ENCODE measurements around the gene FGF1. TPM values are rescaled to one million over a fixed set of nuclear protein-coding genes. Genes with fewer than 3 reads are reported as not detected.

Gene FGF1
- total RNA-seq, 2 donors from 2014 or later: 0.77 TPM; not detected in 1

DNA sequence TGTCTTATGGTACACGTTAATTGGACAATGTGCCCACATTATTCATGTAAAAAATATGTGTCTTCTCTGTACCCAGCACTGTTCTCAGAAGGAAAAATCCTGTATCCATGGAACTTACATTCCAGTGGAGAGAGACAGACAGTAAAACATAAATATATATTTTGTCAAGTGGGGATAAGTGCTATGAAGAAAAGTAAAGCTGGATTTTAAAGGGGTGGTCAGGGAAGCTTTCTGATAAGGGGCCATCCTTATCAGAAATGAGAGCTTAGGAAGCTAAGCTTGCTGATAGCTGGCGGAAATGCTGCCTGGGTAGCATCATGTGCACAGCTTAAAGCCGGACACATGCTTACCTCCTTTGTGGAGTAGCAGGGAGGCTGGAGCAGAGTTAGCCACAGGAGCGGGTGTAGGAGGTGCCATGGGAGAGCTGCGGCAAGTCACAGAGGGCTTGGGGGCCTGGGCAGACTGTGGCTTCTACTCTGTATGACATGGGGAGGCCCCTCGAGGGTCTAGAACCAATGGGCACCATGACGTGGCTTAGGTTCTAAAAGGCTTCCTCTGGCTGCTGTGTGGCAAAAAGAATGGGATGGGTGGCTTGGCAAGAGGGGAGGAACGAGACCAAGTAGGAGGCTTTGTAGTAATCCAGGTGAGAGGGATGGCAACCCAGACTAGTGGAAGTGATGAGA, 141.7 kb downstream of the FGF1 start:
- Mint-ChIP-seq H3K27me3 (ENCODE audit: insufficient read depth) (no peaks in the 10 kb centered on the region), H3K4me1 (peaks cover 35% of the 10 kb centered on the region), H3K36me3 (ENCODE audit: low read depth) (no peaks in the 10 kb centered on the region), H3K4me3 (no peak overlapping the region), H3K27ac (no peak overlapping the region), H3K9me3 (no peaks in the 10 kb centered on the region)
- Histone ChIP-seq H3K9me3 (ENCODE audit: control insufficient read depth, low read length) (no peaks in the 10 kb centered on the region), H3K27me3 (ENCODE audit: control insufficient read depth, insufficient read depth, low read length, poor library complexity, severe bottlenecking) (no peaks in the 10 kb centered on the region), H3K4me1 (ENCODE audit: control insufficient read depth, insufficient read depth, low read length) (peaks cover 3% of the 10 kb centered on the region), H3K36me3 (ENCODE audit: control insufficient read depth, insufficient read depth, low read length) (no peaks in the 10 kb centered on the region), H3K4me3 (ENCODE audit: low read length) (no peak overlapping the region), H3K9ac (ENCODE audit: extremely low read depth, low read length, poor library complexity, severe bottlenecking) (no peak overlapping the region), H3K27ac (ENCODE audit: low read depth, low read length) (no peak overlapping the region)
- TF ChIP-seq, protein P1, sequence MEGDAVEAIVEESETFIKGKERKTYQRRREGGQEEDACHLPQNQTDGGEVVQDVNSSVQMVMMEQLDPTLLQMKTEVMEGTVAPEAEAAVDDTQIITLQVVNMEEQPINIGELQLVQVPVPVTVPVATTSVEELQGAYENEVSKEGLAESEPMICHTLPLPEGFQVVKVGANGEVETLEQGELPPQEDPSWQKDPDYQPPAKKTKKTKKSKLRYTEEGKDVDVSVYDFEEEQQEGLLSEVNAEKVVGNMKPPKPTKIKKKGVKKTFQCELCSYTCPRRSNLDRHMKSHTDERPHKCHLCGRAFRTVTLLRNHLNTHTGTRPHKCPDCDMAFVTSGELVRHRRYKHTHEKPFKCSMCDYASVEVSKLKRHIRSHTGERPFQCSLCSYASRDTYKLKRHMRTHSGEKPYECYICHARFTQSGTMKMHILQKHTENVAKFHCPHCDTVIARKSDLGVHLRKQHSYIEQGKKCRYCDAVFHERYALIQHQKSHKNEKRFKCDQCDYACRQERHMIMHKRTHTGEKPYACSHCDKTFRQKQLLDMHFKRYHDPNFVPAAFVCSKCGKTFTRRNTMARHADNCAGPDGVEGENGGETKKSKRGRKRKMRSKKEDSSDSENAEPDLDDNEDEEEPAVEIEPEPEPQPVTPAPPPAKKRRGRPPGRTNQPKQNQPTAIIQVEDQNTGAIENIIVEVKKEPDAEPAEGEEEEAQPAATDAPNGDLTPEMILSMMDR (conservative IDR thresholded peaks at IDR 0.05): no peak
- WGBS, 2 experiments (ENCODE audit: insufficient coverage in 1 of 2, insufficient read length in 1 of 2): 88 to 92% methylated on average over 4 to 8 of the region's 8 CpGs
- no peak for DNase-seq

- H3K9ac ChIP-seq (ENCODE audit: extremely low read depth, low read length, poor library complexity, severe bottlenecking): no peak overlapping the region
- no peaks in the 10 kb centered on the region for H3K36me3 Mint-ChIP-seq (ENCODE audit: low read depth)
- 91 to 93% methylated on average over 2 to 3 of the region's 3 CpGs for WGBS, 2 experiments (ENCODE audit: insufficient coverage in 1 of 2, insufficient read length in 1 of 2)
Measured at GRCh38 chr5:142542906-142543305, 143.0 kb downstream of the FGF1 start.

More at GRCh38 chr5:142542906-142543305, 143.0 kb downstream of the FGF1 start:
- Histone ChIP-seq H3K4me1 (ENCODE audit: control insufficient read depth, insufficient read depth, low read length) (peaks cover 3% of the 10 kb centered on the region), H3K36me3 (ENCODE audit: control insufficient read depth, insufficient read depth, low read length) (no peaks in the 10 kb centered on the region), H3K4me3 (ENCODE audit: low read length) (no peak overlapping the region), H3K27me3 (ENCODE audit: control insufficient read depth, insufficient read depth, low read length, poor library complexity, severe bottlenecking) (no peaks in the 10 kb centered on the region), H3K9me3 (ENCODE audit: control insufficient read depth, low read length) (no peaks in the 10 kb centered on the region), H3K27ac (ENCODE audit: low read depth, low read length) (no peak overlapping the region)
- DNase-seq: no peak
- Mint-ChIP-seq H3K4me3 (no peak overlapping the region), H3K27ac (no peak overlapping the region), H3K9me3 (no peaks in the 10 kb centered on the region), H3K27me3 (ENCODE audit: insufficient read depth) (no peaks in the 10 kb centered on the region), H3K4me1 (peaks cover 27% of the 10 kb centered on the region)
- TF ChIP-seq, protein P1 (conservative IDR thresholded peaks at IDR 0.05): peak; percentile 40

Other genes starting within 250 kb of the FGF1 start
- gene ARHGAP26, start 84.3 kb upstream of the FGF1 start, total RNA-seq: 10 to 100 TPM; 49.2 to 60.5 TPM